Left lobe of liver (tissue), 2 donors: ENCODE data around the gene PCCA. TPM values are rescaled to one million over a fixed set of nuclear protein-coding genes. Genes with fewer than 3 reads are reported as not detected.
"Not testable (repeated sequence)": the region's sequence is repeated elsewhere in the genome, so short reads cannot be mapped to it uniquely, and the experiment has no call there.

ENCODE experiments used
- ATAC-seq: fragments of 200-7000 bp; cut with Tn5 transposase; one replicate; pipeline ENCODE4 v1.9.1; 2020; ENCODE audit warnings: mild to moderate bottlenecking, moderate library complexity
- DNase-seq: peaks from one replicate; pipeline ENCODE4 v3.0.0-alpha.2; 2020; ENCODE audit warnings: low spot score
- total RNA-seq: library from RNA; stranded (reverse); gene quantifications from one replicate; pipeline ENCODE4 v1.2.1, GENCODE V29; 2021
- donor health status: DM: no; HTN: no; CAD: no; lungs with moderate emphysema.
- donor health status: DM: no; HTN: yes; CAD: no.

The PCCA gene
- total RNA-seq, 1 donor from 2014 or later: 83.5 TPM

- peak; percentile 66 for ATAC-seq
- no peak for DNase-seq
Measured at GRCh38 chr13:100561599-100562204, 472.8 kb downstream of the PCCA start.

GRCh38 chr13:100563779-100564178, 474.9 kb downstream of the PCCA start:
- DNase-seq: no peak

DNA sequence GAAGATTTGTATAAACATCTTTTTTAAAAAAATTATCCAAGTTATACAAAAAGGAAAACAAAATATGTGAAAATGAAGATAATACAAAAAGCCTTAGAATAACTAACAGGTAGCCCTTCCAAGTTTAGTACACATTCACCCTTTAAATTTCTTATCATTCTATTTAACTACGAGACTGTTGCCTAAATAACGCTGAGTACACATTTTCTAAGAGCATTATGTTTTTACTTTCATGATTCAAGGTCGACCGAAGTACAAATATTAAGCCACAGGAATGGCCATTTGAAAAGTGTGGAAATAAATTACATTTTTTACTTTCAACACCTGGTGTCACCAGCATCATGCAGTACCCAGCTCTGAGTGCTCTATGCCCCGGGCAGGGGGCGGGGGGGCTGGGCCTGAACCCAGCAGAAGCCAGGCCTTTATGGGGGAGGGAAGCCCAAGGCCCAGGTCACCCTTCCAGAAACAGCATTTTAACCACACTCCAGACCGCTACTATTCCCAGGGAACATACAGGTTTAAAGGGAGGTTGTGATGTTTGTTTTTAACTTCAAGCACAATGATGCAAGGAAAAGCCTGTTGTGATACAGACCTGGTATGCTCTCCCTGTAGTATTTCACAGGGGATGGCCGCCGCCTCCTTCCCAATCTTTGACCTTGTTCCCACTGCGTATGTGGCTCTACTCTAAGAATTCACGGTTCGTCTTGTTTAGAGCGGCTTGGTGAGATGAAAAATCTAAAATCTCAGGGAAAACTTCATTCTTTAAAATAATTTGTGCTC, 475.7 kb downstream of the PCCA start:
- DNase-seq (no peak), ATAC-seq (peak; percentile 51)

More at GRCh38 chr13:100563779-100564178, 474.9 kb downstream of the PCCA start:
- ATAC-seq: no peak

DNA sequence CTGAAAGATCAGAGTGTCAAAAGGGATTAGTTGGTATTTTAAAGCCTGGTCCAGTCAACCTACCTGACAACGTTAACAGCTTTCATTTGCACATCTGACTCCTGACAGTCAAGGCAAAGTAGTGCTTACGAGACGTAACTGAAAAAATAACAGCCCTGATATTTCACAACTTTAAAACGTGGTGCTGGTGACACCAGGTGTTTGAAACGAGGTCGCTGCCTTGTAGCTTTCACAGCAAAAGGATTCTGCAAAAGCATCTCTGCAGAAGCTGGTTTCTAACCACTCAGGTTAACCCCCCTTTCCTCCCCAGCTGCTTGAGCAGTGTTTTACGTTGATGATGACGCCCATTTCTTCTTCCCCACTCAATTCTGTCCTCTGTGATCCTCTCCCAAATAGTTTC, 476.4 kb downstream of the PCCA start:
- ATAC-seq (peak; percentile 66), DNase-seq (no peak)

DNA sequence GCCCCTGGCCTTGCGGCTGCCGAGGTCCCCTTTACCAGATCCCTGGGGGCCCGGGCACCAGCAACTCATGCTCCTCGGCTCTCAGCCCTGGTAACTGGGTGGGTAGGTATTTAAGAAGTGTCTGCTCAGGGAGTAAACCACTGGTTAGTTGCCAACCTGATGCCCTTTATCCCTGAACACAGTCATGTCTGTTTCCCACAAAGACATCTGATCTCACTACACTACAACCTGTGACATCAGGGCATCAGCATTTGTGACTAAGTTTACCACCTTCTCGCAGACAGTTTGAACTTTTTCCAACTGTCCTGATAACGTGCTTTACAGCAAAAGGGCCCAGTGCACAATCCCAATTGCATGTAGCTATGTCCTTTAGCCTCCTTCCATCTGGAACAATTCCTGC, 477.6 kb downstream of the PCCA start:
- no peak for ATAC-seq
- DNase-seq: no peak

DNA sequence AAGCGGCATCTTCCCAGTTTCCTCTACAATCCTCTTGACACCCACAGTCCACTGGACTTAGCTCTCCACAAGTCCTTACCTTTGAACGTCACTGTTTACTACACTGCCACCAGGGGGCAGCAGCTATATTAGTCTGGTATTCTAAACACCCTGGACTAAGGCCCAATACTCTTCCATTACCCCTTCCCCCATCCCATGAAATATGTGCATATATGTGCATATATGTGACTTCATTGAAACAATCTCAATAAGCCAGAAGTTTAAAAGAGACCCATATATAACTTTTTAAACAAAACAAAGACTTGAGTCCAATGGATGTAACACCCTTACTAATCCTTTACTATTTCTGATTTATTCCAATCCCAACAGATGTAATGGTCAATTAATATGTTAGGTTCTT, 484.2 kb downstream of the PCCA start:
- DNase-seq (peak; percentile 76), ATAC-seq (peak; percentile 97)

- not testable (repeated sequence) for ATAC-seq, DNase-seq
Measured at GRCh38 chr13:100577239-100577638, 488.3 kb downstream of the PCCA start.

Other genes starting within 250 kb of the PCCA start
- gene ZIC5, start 117.3 kb upstream of the PCCA start, total RNA-seq: not detected
- 0.38 TPM for gene ZIC2, start 107.3 kb upstream of the PCCA start, total RNA-seq